ENCODE data around the gene LEMD2. TPM values are rescaled to one million over a fixed set of nuclear protein-coding genes. Genes with fewer than 3 reads are reported as not detected.

Gene LEMD2
- total RNA-seq, 1 experiment from 2014 or later: 91.8 TPM

DNA sequence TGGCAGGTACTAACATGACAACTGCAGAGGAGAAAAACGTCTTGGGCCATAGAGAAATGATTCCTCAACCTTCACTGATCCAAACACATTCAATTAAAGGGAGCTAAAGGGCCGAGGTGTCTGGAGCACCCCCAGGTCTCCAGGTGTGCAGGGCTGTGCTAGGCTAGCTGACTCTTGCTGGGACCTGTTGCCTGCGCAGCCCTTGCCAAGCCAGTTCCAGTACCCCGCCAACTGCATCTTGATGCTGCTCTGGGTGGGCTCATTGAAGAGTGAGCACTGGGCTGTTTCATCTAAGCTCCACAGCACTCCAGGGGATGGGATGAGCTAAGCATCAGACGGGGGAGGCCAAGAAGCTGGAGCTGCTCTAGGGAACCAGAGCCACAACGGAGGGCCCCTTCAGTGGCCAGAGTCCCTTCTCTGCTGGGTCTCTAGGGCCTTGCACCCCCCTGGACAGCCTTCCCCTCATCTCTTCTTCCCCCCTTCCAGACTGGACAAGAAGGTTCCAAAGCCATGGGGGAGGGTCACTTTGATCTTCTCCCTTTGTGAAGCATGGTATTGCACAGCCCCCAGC is 15.9 kb downstream of the LEMD2 start:
- no CpG with 5 or more reads among the region's 6 CpGs for WGBS (ENCODE audit: extremely low coverage, insufficient read length, low lambda C conversion rate)
- H2AFZ ChIP-seq (ENCODE audit: low read length): no peak overlapping the region
- no peaks in the 10 kb centered on the region for H3K79me2 ChIP-seq (ENCODE audit: insufficient read depth, low read length)
- peaks cover 3% of the 10 kb centered on the region; the same call in 1 of the 2 replicates for H3K27me3 Mint-ChIP-seq (ENCODE audit: low read depth)
- peaks cover 10% of the 10 kb centered on the region for H3K4me1 ChIP-seq (ENCODE audit: insufficient read depth, low read length)
- no peak overlapping the region for H3T11ph ChIP-seq (ENCODE audit: low read length)
- H3K9ac ChIP-seq (ENCODE audit: extremely low read depth, insufficient read length, low read length): no peak overlapping the region
- H2AK5ac ChIP-seq (ENCODE audit: insufficient read length, low read length): no peak overlapping the region
- H3K27ac Mint-ChIP-seq: peak overlapping the region in 1 of 3 experiments; percentile 75; a peak in 2 of 7 replicates
- H3K4ac ChIP-seq (ENCODE audit: low read depth, low read length): no peak overlapping the region
- H3K14ac ChIP-seq (ENCODE audit: insufficient read depth, low read length): no peak overlapping the region
- H3K79me1 ChIP-seq (ENCODE audit: insufficient read depth, low read depth, low read length, poor library complexity, severe bottlenecking): no peaks in the 10 kb centered on the region
- no peaks in the 10 kb centered on the region for H3K27me3 ChIP-seq (ENCODE audit: insufficient read depth, low read length)
- H3K36me3 Mint-ChIP-seq (ENCODE audit: insufficient read depth in 1 of 3, low read depth in 3 of 3): peaks cover 27 to 59% (median 57%) of the 10 kb centered on the region in 3 experiments
- no peak overlapping the region; a peak in 1 of 5 replicates for H3K4me3 Mint-ChIP-seq
- no peak overlapping the region for H4K8ac ChIP-seq (replicated peaks; ENCODE audit: insufficient read length, low read depth, low read length)
- DNase-seq: no peak
- H4K5ac ChIP-seq (ENCODE audit: insufficient read length, low read depth, low read length): no peak overlapping the region
- no peaks in the 10 kb centered on the region for H4K20me1 ChIP-seq (ENCODE audit: control insufficient read depth, insufficient read depth, insufficient read length)
- no peak overlapping the region for H2BK15ac ChIP-seq (ENCODE audit: low read depth, low read length)
- H2BK5ac ChIP-seq (ENCODE audit: insufficient read length, low read length): no peak overlapping the region
- H2BK120ac ChIP-seq (ENCODE audit: low read depth, low read length, poor library complexity, severe bottlenecking): no peak overlapping the region
- H3K23ac ChIP-seq (ENCODE audit: insufficient read length, low read depth, low read length): no peak overlapping the region
- H3K27ac ChIP-seq (ENCODE audit: insufficient read length, low read depth, low read length): no peak overlapping the region
- no peak overlapping the region for H4K91ac ChIP-seq (ENCODE audit: insufficient read length, low read depth, low read length)
- no peak overlapping the region for H3K18ac ChIP-seq (ENCODE audit: insufficient read length, low read depth, low read length)
- TF ChIP-seq, protein P1, sequence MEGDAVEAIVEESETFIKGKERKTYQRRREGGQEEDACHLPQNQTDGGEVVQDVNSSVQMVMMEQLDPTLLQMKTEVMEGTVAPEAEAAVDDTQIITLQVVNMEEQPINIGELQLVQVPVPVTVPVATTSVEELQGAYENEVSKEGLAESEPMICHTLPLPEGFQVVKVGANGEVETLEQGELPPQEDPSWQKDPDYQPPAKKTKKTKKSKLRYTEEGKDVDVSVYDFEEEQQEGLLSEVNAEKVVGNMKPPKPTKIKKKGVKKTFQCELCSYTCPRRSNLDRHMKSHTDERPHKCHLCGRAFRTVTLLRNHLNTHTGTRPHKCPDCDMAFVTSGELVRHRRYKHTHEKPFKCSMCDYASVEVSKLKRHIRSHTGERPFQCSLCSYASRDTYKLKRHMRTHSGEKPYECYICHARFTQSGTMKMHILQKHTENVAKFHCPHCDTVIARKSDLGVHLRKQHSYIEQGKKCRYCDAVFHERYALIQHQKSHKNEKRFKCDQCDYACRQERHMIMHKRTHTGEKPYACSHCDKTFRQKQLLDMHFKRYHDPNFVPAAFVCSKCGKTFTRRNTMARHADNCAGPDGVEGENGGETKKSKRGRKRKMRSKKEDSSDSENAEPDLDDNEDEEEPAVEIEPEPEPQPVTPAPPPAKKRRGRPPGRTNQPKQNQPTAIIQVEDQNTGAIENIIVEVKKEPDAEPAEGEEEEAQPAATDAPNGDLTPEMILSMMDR (conservative IDR thresholded peaks at IDR 0.05): no peak
- H3K4me2 ChIP-seq (ENCODE audit: insufficient read depth, insufficient read length, low read length): no peak overlapping the region
- no peaks in the 10 kb centered on the region for H3K23me2 ChIP-seq (ENCODE audit: insufficient read length, low read depth, low read length, poor library complexity, severe bottlenecking)
- no peak overlapping the region for H3K56ac ChIP-seq (ENCODE audit: insufficient read length, low read depth, low read length)
- H2BK12ac ChIP-seq (ENCODE audit: insufficient read length, low read depth, low read length): no peak overlapping the region
- no peak overlapping the region for H2BK20ac ChIP-seq (ENCODE audit: low read depth, low read length, poor library complexity, severe bottlenecking)
- no peaks in the 10 kb centered on the region for H3K9me3 ChIP-seq (ENCODE audit: control insufficient read depth, low read depth, low read length)
- no peaks in the 10 kb centered on the region for H3K9me3 Mint-ChIP-seq
- peaks cover 50 to 51% of the 10 kb centered on the region in 2 experiments for H3K4me1 Mint-ChIP-seq
